SKM-1 (cell line): Measurements from ENCODE around the gene MGMT.

Experiments
- DNase-seq: peaks from one replicate; lab custom pipeline; 2025; ENCODE audit not compliant: unreplicated experiment; lab: John Stamatoyannopoulos, UW

MGMT gene

GRCh38 chr10:129755158-129755591, 288.1 kb downstream of the MGMT start:
- DNase-seq = no peak

GRCh38 chr10:129755621-129756020, 288.6 kb downstream of the MGMT start:
- DNase-seq = no peak

- DNase-seq = no peak
Measured at GRCh38 chr10:129756912-129757901, 290.2 kb downstream of the MGMT start.

GRCh38 chr10:129758207-129759021, 291.4 kb downstream of the MGMT start:
- no peak for DNase-seq

GRCh38 chr10:129759214-129760002, 292.4 kb downstream of the MGMT start:
- DNase-seq = no peak

GRCh38 chr10:129760003-129760315, 292.9 kb downstream of the MGMT start:
- no peak for DNase-seq

- DNase-seq = no peak
Measured at GRCh38 chr10:129760416-129760815, 293.4 kb downstream of the MGMT start.

GRCh38 chr10:129761197-129761972, 294.3 kb downstream of the MGMT start:
- DNase-seq = no peak

- no peak for DNase-seq
Measured at GRCh38 chr10:129761981-129762956, 295.2 kb downstream of the MGMT start.

GRCh38 chr10:129764011-129764900, 297.2 kb downstream of the MGMT start:
- no peak for DNase-seq

GRCh38 chr10:129764901-129765663, 298.0 kb downstream of the MGMT start:
- DNase-seq = no peak

- no peak for DNase-seq
Measured at GRCh38 chr10:129765664-129766550, 298.9 kb downstream of the MGMT start.

- no peak for DNase-seq
Measured at GRCh38 chr10:129766611-129767550, 299.8 kb downstream of the MGMT start.

- DNase-seq = no peak
Measured at GRCh38 chr10:129767751-129768150, 300.7 kb downstream of the MGMT start.
